Measurements from ENCODE around the gene NUPR1. TPM values are rescaled to one million over a fixed set of nuclear protein-coding genes. Genes with fewer than 3 reads are reported as not detected.

Gene NUPR1
- total and polyA plus RNA-seq, 2 of the 13 experiments (the other 11 are each of a cell fraction or from before 2014, with no cell fraction given): 18.0 to 25.6 TPM

GRCh38 chr16:28580726-28581315, 42.0 kb upstream of the NUPR1 start (continued):
- TF ChIP-seq NFKB2 (CRISPR knock-in tag; IDR thresholded peaks at IDR 0.05; ENCODE audit: borderline replicate concordance): no peak
- no peak for TF ChIP-seq SYNCRIP (IDR thresholded peaks at IDR 0.05; ENCODE audit: insufficient read depth, low read depth, low read length)
- TF ChIP-seq, protein P1, sequence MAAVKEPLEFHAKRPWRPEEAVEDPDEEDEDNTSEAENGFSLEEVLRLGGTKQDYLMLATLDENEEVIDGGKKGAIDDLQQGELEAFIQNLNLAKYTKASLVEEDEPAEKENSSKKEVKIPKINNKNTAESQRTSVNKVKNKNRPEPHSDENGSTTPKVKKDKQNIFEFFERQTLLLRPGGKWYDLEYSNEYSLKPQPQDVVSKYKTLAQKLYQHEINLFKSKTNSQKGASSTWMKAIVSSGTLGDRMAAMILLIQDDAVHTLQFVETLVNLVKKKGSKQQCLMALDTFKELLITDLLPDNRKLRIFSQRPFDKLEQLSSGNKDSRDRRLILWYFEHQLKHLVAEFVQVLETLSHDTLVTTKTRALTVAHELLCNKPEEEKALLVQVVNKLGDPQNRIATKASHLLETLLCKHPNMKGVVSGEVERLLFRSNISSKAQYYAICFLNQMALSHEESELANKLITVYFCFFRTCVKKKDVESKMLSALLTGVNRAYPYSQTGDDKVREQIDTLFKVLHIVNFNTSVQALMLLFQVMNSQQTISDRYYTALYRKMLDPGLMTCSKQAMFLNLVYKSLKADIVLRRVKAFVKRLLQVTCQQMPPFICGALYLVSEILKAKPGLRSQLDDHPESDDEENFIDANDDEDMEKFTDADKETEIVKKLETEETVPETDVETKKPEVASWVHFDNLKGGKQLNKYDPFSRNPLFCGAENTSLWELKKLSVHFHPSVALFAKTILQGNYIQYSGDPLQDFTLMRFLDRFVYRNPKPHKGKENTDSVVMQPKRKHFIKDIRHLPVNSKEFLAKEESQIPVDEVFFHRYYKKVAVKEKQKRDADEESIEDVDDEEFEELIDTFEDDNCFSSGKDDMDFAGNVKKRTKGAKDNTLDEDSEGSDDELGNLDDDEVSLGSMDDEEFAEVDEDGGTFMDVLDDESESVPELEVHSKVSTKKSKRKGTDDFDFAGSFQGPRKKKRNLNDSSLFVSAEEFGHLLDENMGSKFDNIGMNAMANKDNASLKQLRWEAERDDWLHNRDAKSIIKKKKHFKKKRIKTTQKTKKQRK (IDR thresholded peaks at IDR 0.05; ENCODE audit: low read length): no peak
- no peak for TF ChIP-seq HHEX (CRISPR knock-in tag; IDR thresholded peaks at IDR 0.05)
- peak; percentile 11; the same call in 1 of the 2 replicates for TF ChIP-seq BCL6 (CRISPR knock-in tag; IDR thresholded peaks at IDR 0.05)
- no peak for TF ChIP-seq THAP11 (CRISPR knock-in tag; IDR thresholded peaks at IDR 0.05)
- TF ChIP-seq MAZ (IDR thresholded peaks at IDR 0.05; ENCODE audit: borderline replicate concordance, low read depth, low read length): no peak
- no peak for TF ChIP-seq MAZ (CRISPR knock-in tag; IDR thresholded peaks at IDR 0.05; ENCODE audit: low read depth)
- no peak for TF ChIP-seq ZNF557 (CRISPR knock-in tag; IDR thresholded peaks at IDR 0.05)
- TF ChIP-seq JDP2 (CRISPR knock-in tag; IDR thresholded peaks at IDR 0.05; ENCODE audit: borderline replicate concordance): no peak
- TF ChIP-seq, protein P2, sequence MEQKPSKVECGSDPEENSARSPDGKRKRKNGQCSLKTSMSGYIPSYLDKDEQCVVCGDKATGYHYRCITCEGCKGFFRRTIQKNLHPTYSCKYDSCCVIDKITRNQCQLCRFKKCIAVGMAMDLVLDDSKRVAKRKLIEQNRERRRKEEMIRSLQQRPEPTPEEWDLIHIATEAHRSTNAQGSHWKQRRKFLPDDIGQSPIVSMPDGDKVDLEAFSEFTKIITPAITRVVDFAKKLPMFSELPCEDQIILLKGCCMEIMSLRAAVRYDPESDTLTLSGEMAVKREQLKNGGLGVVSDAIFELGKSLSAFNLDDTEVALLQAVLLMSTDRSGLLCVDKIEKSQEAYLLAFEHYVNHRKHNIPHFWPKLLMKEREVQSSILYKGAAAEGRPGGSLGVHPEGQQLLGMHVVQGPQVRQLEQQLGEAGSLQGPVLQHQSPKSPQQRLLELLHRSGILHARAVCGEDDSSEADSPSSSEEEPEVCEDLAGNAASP (CRISPR knock-in tag; IDR thresholded peaks at IDR 0.05; ENCODE audit: borderline replicate concordance): peak; percentile 36; the same call in 1 of the 2 replicates
- no peak for TF ChIP-seq HNRNPL (IDR thresholded peaks at IDR 0.05; ENCODE audit: low read depth, low read length)
- TF ChIP-seq, protein P3, sequence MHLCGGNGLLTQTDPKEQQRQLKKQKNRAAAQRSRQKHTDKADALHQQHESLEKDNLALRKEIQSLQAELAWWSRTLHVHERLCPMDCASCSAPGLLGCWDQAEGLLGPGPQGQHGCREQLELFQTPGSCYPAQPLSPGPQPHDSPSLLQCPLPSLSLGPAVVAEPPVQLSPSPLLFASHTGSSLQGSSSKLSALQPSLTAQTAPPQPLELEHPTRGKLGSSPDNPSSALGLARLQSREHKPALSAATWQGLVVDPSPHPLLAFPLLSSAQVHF (CRISPR knock-in tag; IDR thresholded peaks at IDR 0.05): no peak
- no peak for TF ChIP-seq ZBTB34 (CRISPR knock-in tag; IDR thresholded peaks at IDR 0.05)
- TF ChIP-seq ZNF75D (CRISPR knock-in tag; IDR thresholded peaks at IDR 0.05; ENCODE audit: borderline replicate concordance): no peak
- TF ChIP-seq SMAD1 (CRISPR knock-in tag; IDR thresholded peaks at IDR 0.05; ENCODE audit: borderline replicate concordance, low read depth): no peak
- TF ChIP-seq ZNF33B (CRISPR knock-in tag; IDR thresholded peaks at IDR 0.05): no peak
- no peak for TF ChIP-seq ZIK1 (CRISPR knock-in tag; IDR thresholded peaks at IDR 0.05; ENCODE audit: borderline replicate concordance, low read depth)
- no peak for TF ChIP-seq HNRNPK (IDR thresholded peaks at IDR 0.05; ENCODE audit: low read depth, low read length, poor library complexity, severe bottlenecking)
- peak; percentile 58; the same call in 1 of the 2 replicates for TF ChIP-seq ZMYM3 (CRISPR knock-in tag; IDR thresholded peaks at IDR 0.05)
- TF ChIP-seq MZF1 (CRISPR knock-in tag; IDR thresholded peaks at IDR 0.05; ENCODE audit: borderline replicate concordance): no peak
- TF ChIP-seq GZF1 (CRISPR knock-in tag; IDR thresholded peaks at IDR 0.05): no peak
- no peak for TF ChIP-seq ZNF337 (CRISPR knock-in tag; IDR thresholded peaks at IDR 0.05; ENCODE audit: borderline replicate concordance, low read depth)
- TF ChIP-seq, protein P4, sequence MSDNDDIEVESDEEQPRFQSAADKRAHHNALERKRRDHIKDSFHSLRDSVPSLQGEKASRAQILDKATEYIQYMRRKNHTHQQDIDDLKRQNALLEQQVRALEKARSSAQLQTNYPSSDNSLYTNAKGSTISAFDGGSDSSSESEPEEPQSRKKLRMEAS (IDR thresholded peaks at IDR 0.05): no peak
